Mucosa of rectum (tissue), 2 donors: Measurements from ENCODE around the gene MYO10.

Experiments
- H3K27ac ChIP-seq, 2 donors: one replicate each; pipeline ENCODE4 v1.7.0; 2013; ENCODE audit warnings: inconsistent platforms in 2 of 2, low read depth in 2 of 2, low read length in 2 of 2
- H3K27me3 ChIP-seq, 2 donors: one replicate each; pipeline ENCODE4 v1.7.0; 2013; ENCODE audit warnings: low read length in 2 of 2; ENCODE audit not compliant: control insufficient read depth in 2 of 2, insufficient read depth in 2 of 2
- H3K36me3 ChIP-seq, 2 donors: one replicate each; pipeline ENCODE4 v1.7.0; 2013; ENCODE audit warnings: low read length in 2 of 2; ENCODE audit not compliant: control insufficient read depth in 2 of 2, insufficient read depth in 2 of 2
- H3K4me1 ChIP-seq, 2 donors: one replicate each; pipeline ENCODE4 v1.7.0; 2013; ENCODE audit warnings: low read length in 2 of 2, mild to moderate bottlenecking in 1 of 2; ENCODE audit not compliant: control insufficient read depth in 2 of 2, insufficient read depth in 2 of 2
- H3K4me3 ChIP-seq, 2 donors: one replicate each; pipeline ENCODE4 v1.7.0; 2013; ENCODE audit warnings: low read length in 2 of 2
- H3K9ac ChIP-seq, 2 donors: one replicate each; pipeline ENCODE4 v1.7.0; 2013; ENCODE audit warnings: low read length in 2 of 2, low read depth in 1 of 2, mild to moderate bottlenecking in 1 of 2
- H3K9me3 ChIP-seq, 2 donors: one replicate each; pipeline ENCODE4 v1.7.0; 2013; ENCODE audit warnings: low read length in 2 of 2; ENCODE audit not compliant: control insufficient read depth in 2 of 2
- donor health status: healthy.
- donor health status: Normal muscosa, but diverticular disease.

Gene MYO10

DNA sequence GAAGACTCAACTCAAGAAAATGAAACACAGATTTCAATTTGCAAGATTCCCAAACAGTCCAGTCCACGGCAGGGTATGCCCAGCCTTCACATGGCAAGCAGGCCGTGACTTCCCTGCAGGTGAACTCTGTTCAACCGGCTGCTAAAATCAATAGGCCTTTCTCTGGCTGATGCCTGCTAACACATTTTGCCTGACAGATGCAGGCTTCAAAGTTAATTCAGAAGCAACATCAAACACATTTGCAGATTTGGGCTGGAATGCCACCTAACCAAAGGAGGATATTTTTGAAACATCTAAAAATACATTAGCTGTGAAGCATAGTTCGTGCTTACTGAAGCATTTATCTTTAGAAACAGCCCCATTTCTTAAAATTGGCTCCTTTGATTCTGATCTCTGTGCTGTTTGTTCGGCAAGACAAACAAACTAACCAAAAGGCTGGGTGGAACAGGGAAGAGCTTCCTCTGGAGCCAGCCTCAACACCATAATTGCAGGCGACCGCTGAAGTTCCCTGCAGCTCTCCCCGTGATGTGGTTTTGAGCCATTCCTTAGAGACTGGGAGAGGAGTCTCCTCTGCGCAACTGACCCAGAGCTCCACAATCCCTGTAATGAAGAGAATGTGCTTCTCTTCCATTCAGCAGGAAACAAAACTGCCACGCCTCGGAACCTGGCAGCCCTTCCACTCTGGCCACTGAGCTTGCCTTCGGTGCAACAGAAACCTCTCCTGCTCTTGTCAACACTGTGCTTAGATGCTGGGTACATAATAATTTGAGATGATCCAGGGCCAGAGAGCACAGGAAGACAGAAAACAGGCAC, 126.5 kb downstream of the MYO10 start:
- peaks cover 12 to 15% of the 10 kb centered on the region in 2 donors for H3K4me1 ChIP-seq
- H3K9me3 ChIP-seq, result no peaks in the 10 kb centered on the region
- no peak overlapping the region for H3K27ac ChIP-seq
- no peaks in the 10 kb centered on the region for H3K27me3 ChIP-seq
- H3K4me3 ChIP-seq, result no peak overlapping the region
- no peak overlapping the region for H3K9ac ChIP-seq
- H3K36me3 ChIP-seq, result no peaks in the 10 kb centered on the region

DNA sequence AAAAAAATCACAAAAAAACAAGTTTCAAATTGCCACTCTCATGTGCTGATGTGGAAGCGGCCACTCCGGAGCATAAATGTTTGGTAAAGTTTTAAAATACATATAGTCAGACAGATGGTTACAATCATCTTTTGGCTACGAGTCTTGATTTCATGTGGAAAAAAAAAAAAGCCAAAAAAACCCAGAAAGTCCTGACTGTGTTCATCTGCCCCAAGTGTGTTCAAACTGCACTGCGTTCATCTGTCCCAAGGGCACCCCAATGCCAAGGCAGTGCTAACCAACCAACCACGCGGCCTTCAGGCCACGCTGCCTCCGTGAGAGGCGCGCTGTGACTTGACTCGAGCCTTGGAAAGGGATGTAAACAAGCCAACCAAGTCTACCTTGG, 127.1 kb downstream of the MYO10 start:
- H3K9me3 ChIP-seq, result no peaks in the 10 kb centered on the region
- no peak overlapping the region for H3K4me3 ChIP-seq
- no peaks in the 10 kb centered on the region for H3K36me3 ChIP-seq
- H3K27ac ChIP-seq, result no peak overlapping the region
- H3K9ac ChIP-seq, result no peak overlapping the region
- peaks cover 12 to 15% of the 10 kb centered on the region in 2 donors for H3K4me1 ChIP-seq
- H3K27me3 ChIP-seq, result no peaks in the 10 kb centered on the region

DNA sequence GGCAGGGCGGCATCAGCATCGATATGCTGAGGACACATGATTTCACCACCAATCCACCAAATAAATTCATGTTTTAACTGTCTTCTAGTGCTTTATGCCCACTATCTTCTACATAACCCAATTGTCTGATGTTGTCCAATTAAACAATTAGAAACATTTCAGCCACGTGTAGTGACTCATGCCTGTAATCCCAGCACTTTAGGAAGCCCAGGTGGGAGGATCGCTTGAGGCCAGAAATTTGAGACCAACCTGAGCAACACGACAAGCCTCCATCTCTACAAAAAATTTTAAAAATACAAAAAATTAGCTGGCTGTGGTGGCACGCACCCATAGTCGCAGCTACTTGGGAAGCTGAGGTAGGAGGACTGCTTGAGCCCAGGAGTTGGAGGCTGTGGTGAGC, 128.1 kb downstream of the MYO10 start:
- no peak overlapping the region for H3K4me3 ChIP-seq
- no peak overlapping the region for H3K27ac ChIP-seq
- no peaks in the 10 kb centered on the region for H3K27me3 ChIP-seq
- H3K36me3 ChIP-seq, result no peaks in the 10 kb centered on the region
- no peaks in the 10 kb centered on the region for H3K9me3 ChIP-seq
- peaks cover 12 to 15% of the 10 kb centered on the region in 2 donors for H3K4me1 ChIP-seq
- no peak overlapping the region for H3K9ac ChIP-seq

DNA sequence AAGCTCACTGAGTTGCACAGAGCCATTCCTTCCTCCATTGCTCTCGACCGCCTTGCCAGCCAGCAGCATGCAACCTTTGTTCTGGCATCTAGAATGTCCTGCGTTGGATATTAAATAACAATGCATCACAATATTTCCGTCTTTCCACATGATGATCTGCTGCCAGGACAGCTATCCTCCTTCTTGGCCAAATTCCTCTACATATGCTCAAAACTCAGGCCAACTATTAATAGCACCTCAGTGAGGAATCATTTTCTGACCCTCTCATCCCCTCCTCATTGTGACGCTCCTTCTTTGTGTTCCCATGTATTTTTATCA, 128.6 kb downstream of the MYO10 start:
- Histone ChIP-seq H3K4me1 (peaks cover 10 to 12% of the 10 kb centered on the region in 2 donors), H3K9me3 (no peaks in the 10 kb centered on the region), H3K27me3 (no peaks in the 10 kb centered on the region), H3K9ac (no peak overlapping the region), H3K27ac (no peak overlapping the region), H3K4me3 (no peak overlapping the region), H3K36me3 (no peaks in the 10 kb centered on the region)

DNA sequence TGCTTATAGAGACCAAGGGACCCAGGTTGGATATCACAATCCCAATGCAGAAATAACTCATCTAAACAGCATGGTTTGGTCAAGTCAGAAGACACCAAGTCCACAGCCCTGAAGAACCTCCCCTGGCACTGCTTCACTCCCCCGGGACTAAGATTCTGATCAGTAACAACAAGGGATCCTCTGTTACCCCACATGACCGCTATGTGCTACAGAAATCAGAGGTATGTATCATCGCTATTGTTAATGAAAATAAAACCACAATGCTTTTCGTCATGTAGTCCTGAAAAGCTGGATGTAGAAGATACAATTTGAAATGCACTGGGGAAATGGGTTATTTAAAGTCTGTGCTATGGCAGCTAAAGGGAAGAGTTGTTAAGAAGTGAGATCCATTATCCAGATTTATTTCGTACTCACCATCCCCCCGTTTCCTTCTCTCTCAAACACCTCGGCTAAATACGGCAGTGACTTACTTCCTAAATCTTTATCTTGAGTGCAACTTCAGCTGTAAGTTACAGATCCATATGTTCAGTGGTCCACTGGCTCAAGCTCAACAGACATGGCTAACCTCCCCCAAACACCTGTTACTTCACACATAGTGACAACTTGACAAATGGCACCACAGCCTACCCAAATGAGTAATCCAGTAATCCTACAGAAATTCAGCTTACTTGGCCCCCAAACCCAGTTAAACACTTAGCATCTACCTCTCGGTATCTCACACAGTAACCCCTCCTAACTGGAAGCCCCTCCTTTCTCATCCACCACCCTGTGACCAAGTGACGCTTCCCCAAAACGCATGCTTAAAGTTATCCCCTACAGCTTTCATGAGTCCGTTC, 129.2 kb downstream of the MYO10 start:
- Histone ChIP-seq H3K36me3 (no peaks in the 10 kb centered on the region), H3K4me1 (peaks cover 7% of the 10 kb centered on the region in 2 donors), H3K9me3 (no peaks in the 10 kb centered on the region), H3K4me3 (no peak overlapping the region), H3K27ac (no peak overlapping the region), H3K27me3 (no peaks in the 10 kb centered on the region), H3K9ac (no peak overlapping the region)

DNA sequence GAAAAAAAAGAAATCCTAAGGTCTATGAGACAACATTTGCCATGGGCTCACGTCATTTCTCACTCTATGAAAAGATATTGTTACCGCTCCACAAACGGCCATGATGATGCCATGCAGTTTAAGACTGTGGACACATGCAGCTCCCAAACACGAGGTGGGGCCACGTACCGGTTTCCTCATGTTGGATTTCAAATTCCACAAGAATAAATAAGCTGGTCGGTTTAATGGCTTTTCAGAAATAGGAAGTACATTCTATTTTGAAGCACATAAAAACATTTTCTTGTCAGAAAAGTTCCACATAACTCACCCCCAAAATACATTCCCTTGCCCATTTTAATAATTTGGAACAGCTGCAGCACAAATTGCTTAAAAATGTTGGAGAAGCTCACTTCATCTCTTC, 130.6 kb downstream of the MYO10 start:
- Histone ChIP-seq H3K27me3 (no peaks in the 10 kb centered on the region), H3K9me3 (no peaks in the 10 kb centered on the region), H3K27ac (no peak overlapping the region), H3K9ac (no peak overlapping the region), H3K4me1 (peaks cover 7% of the 10 kb centered on the region in 2 donors), H3K36me3 (no peaks in the 10 kb centered on the region), H3K4me3 (no peak overlapping the region)

DNA sequence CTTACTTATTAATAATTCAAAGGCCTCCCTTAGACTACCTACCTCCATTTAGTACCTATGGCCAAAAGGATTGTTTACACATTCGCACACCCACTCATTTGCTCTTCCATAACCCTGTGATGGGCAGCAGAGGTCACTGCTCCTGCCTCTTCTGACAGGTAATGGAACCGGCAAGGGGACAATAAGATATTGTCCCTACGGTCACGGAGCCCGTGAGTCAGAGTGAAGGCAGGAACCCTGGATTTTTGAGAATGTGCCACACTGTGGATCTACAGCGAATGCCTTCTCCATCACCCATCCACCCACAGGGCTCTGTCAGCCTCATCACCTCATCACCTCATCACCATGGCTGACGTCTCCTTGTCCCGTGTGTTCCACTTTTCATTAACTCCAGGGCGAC, 132.3 kb downstream of the MYO10 start:
- H3K4me1 ChIP-seq, result no peaks in the 10 kb centered on the region
- H3K9ac ChIP-seq, result no peak overlapping the region
- no peaks in the 10 kb centered on the region for H3K36me3 ChIP-seq
- no peaks in the 10 kb centered on the region for H3K27me3 ChIP-seq
- no peak overlapping the region for H3K4me3 ChIP-seq
- no peaks in the 10 kb centered on the region for H3K9me3 ChIP-seq
- H3K27ac ChIP-seq, result no peak overlapping the region

DNA sequence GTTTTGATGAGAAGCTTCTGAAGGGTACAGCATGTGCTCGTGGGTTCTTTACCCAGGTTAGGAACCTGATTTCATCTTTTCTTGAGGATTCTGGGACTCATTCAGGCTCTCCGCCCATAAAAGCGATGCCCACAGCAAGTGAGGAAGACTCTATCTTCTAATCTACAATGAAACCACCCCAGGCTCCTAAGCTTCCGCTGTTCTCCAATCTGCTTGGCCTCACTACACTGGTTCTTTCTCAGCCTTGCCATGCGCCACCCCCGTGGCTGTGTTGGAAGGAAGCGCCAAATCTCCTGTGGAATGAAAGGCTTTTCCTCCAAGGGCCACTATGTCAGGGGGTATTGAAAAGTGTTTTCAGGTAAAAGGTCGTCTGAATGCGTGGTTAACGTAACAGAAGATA, 135.6 kb downstream of the MYO10 start:
- Histone ChIP-seq H3K27ac (no peak overlapping the region), H3K27me3 (no peaks in the 10 kb centered on the region), H3K9me3 (no peaks in the 10 kb centered on the region), H3K4me3 (no peak overlapping the region), H3K9ac (no peak overlapping the region), H3K4me1 (no peaks in the 10 kb centered on the region), H3K36me3 (no peaks in the 10 kb centered on the region)

DNA sequence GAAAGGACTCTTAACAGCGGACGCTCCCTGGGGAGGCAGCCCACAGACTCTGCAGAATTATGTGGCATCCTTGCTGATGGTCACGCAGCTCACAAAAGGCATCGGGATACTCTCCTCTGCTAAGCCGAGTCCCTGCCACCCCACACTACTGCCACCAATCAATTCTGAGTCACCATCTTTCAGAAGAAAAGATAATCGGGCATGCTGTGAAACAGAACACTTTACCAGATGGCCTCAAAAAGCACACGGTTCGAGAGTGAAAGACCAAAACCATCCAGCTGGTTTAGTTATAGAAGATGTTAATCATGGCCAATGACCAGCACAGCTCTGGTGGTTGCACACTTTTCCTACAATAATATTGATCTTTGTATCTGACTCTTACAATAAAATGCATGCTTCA, 136.3 kb downstream of the MYO10 start:
- H3K4me3 ChIP-seq, result no peak overlapping the region
- no peak overlapping the region for H3K27ac ChIP-seq
- no peaks in the 10 kb centered on the region for H3K9me3 ChIP-seq
- H3K4me1 ChIP-seq, result no peaks in the 10 kb centered on the region
- no peak overlapping the region for H3K9ac ChIP-seq
- H3K27me3 ChIP-seq, result no peaks in the 10 kb centered on the region
- H3K36me3 ChIP-seq, result no peaks in the 10 kb centered on the region

DNA sequence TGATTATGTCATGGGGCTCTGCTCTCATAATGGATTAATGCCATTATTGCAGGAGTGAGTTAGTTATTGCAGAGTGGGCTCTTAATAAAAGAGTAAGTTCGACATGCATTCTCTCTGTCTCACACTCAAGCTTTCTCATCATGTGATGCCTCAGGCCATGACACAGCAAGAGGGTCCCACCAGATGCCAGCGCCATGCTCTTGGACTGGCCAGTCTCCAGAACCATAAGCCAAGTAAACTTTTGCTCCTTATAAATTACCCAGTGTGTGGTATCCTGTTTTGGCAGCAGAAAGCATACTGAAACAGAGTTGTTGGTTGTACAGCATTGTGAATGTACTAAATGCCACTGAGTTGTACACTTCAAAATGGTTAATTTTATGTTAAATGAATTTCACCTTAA, 138.1 kb downstream of the MYO10 start:
- Histone ChIP-seq H3K27ac (no peak overlapping the region), H3K9me3 (no peaks in the 10 kb centered on the region), H3K36me3 (no peaks in the 10 kb centered on the region), H3K4me3 (no peak overlapping the region), H3K27me3 (no peaks in the 10 kb centered on the region), H3K9ac (no peak overlapping the region), H3K4me1 (no peaks in the 10 kb centered on the region)
